Caco-2 (cell line): ENCODE data around the gene ZNF24. TPM values are rescaled to one million over a fixed set of nuclear protein-coding genes. Genes with fewer than 3 reads are reported as not detected.
A peak's percentile ranks its signal among the peaks of the same experiment; 100 is the strongest.

ENCODE experiments used
- BruUV-seq: library from RNA; stranded (reverse); fragments of 400-500 nt; replicated peaks from 2 replicates; lab custom pipeline; 2021; lab: Mats Ljungman, UMichigan
- CTCF ChIA-PET: fragments of 300-600 bp; sonication (Branson Sonifier 250); formaldehyde crosslinking; loops from one replicate; lab custom pipeline; 2022; ENCODE audit warnings: antibody characterized with exemption; lab: Charles Lee
- POLR2A ChIA-PET: fragments of 300-600 bp; sonication (Branson Sonifier 250); formaldehyde crosslinking; loops from one replicate; lab custom pipeline; 2022; ENCODE audit warnings: antibody characterized with exemption; lab: Charles Lee
- DNase-seq, 2 experiments: peaks; one replicate each; pipeline versions ENCODE4 v3.0.0 to v3.0.0-alpha.2; 2020 to 2022
- H3K27me3 ChIP-seq: replicated peaks from 2 replicates; pipeline ENCODE4 v1.6.0; 2011; ENCODE audit warnings: low read length; ENCODE audit not compliant: control insufficient read depth, insufficient read depth
- H3K36me3 ChIP-seq: 2 replicates; pipeline ENCODE4 v1.5.1; 2011; ENCODE audit warnings: low read length; ENCODE audit not compliant: control insufficient read depth, insufficient read depth
- H3K4me1 ChIP-seq: fragments of 250-450 bp; sonication (Bioruptor Pico); 2 replicates; pipeline ENCODE4 v1.5.1; 2020; ENCODE audit warnings: mild to moderate bottlenecking
- H3K4me3 ChIP-seq: 2 replicates; pipeline ENCODE4 v1.5.1; 2011; ENCODE audit warnings: low read depth, mild to moderate bottlenecking, control low read depth, low read length
- H3K9me3 ChIP-seq: fragments of 250-450 bp; sonication (Bioruptor Pico); 2 replicates; pipeline ENCODE4 v1.5.1; 2020; ENCODE audit warnings: mild to moderate bottlenecking, moderate library complexity
- H3K27ac Mint-ChIP-seq: one replicate; pipeline ENCODE4 v1.8.0; 2022; ENCODE audit warnings: mixed read lengths; ENCODE audit not compliant: unreplicated experiment
- H3K27me3 Mint-ChIP-seq: one replicate; pipeline ENCODE4 v1.8.0; 2022; ENCODE audit warnings: mixed read lengths; ENCODE audit not compliant: insufficient read depth, unreplicated experiment
- H3K36me3 Mint-ChIP-seq: one replicate; pipeline ENCODE4 v1.8.0; 2022; ENCODE audit warnings: mild to moderate bottlenecking, mixed read lengths; ENCODE audit not compliant: insufficient read depth, unreplicated experiment
- H3K4me1 Mint-ChIP-seq: one replicate; pipeline ENCODE4 v1.8.0; 2022; ENCODE audit warnings: low read depth, mixed read lengths; ENCODE audit not compliant: unreplicated experiment
- H3K4me3 Mint-ChIP-seq: one replicate; pipeline ENCODE4 v1.8.0; 2022; ENCODE audit warnings: mild to moderate bottlenecking, moderate library complexity, mixed read lengths; ENCODE audit not compliant: unreplicated experiment
- H3K9me3 Mint-ChIP-seq: one replicate; pipeline ENCODE4 v1.8.0; 2022; ENCODE audit warnings: mixed read lengths; ENCODE audit not compliant: unreplicated experiment
- intact Hi-C: fragments of 100-400 bp; cut with micrococcal nuclease; formaldehyde crosslinking; loops from one replicate; pipeline ENCODE4 v1.10.0; 2022; ENCODE audit not compliant: unreplicated experiment
- total RNA-seq: library from RNA; stranded (reverse); gene quantifications from 2 replicates; pipeline ENCODE4 v1.2.3, GENCODE V29; 2022
- TF ChIP-seq, protein P1 (sequence below), 2 experiments: fragments of 200-600 bp in 1 of 2; IDR thresholded peaks; 1 replicate in 1 of 2; 2 replicates in 1 of 2; pipeline versions ENCODE4 v1.5.1 to v1.8.0; 2011 to 2022; ENCODE audit warnings: antibody characterized with exemption in 1 of 2, control low read depth in 1 of 2, inconsistent platforms in 1 of 2, low read depth in 1 of 2, low read length in 1 of 2, mild to moderate bottlenecking in 1 of 2, moderate library complexity in 1 of 2; ENCODE audit not compliant: insufficient read depth in 1 of 2, severe bottlenecking in 1 of 2, unreplicated experiment in 1 of 2

ZNF24 gene
- total RNA-seq, 1 experiment from 2014 or later, result 21.3 TPM

DNA sequence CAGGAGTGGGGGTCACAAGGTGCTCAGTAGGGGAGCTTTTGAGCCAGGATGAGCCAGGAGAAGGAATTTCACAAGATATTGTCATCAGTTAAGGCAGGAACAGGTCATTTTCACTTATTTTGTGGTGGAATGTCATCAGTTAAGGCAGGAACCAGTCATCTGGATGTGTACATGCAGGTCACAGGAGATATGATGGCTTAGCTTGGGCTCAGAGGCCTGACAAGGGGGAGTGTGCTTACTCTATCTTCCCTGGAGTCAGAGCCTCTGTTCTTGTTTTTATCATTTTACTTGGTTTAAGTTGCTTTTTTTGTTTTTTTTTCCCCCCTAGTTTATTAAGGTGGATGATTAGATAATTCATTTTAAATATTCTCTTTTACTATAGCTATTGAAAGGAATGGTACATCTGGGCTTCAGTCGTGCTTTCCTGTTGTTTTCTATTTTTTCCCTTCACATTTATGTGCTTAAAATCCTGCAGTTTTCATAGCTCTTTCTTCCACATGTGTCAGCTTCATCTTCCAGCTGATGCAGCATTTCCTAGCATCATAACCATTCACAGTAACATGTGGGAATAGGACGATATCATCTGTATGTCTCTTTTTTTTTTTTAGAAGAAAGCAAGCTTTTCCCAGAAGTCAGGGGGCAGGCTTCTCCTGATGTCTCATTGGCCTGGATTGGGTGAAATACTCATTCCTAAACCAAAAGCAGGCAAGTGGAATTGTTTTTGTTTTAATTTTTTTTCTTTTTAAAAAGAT is 17.5 kb upstream of the ZNF24 start:
- no peak overlapping the region for H3K27ac Mint-ChIP-seq
- no peak for DNase-seq
- intact Hi-C loops, result no loop called here
- no TSS peak for BruUV-seq
- no peaks in the 10 kb centered on the region for H3K4me1 ChIP-seq
- H3K36me3 ChIP-seq, result no peaks in the 10 kb centered on the region
- no peak overlapping the region for H3K4me3 ChIP-seq
- H3K4me3 Mint-ChIP-seq, result no peak overlapping the region
- POLR2A ChIA-PET, result no interaction called here
- no peaks in the 10 kb centered on the region for H3K9me3 ChIP-seq
- H3K4me1 Mint-ChIP-seq, result no peaks in the 10 kb centered on the region
- TF ChIP-seq, protein P1, sequence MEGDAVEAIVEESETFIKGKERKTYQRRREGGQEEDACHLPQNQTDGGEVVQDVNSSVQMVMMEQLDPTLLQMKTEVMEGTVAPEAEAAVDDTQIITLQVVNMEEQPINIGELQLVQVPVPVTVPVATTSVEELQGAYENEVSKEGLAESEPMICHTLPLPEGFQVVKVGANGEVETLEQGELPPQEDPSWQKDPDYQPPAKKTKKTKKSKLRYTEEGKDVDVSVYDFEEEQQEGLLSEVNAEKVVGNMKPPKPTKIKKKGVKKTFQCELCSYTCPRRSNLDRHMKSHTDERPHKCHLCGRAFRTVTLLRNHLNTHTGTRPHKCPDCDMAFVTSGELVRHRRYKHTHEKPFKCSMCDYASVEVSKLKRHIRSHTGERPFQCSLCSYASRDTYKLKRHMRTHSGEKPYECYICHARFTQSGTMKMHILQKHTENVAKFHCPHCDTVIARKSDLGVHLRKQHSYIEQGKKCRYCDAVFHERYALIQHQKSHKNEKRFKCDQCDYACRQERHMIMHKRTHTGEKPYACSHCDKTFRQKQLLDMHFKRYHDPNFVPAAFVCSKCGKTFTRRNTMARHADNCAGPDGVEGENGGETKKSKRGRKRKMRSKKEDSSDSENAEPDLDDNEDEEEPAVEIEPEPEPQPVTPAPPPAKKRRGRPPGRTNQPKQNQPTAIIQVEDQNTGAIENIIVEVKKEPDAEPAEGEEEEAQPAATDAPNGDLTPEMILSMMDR (IDR thresholded peaks at IDR 0.05; ENCODE audit: insufficient read depth in 1 of 2, low read depth in 1 of 2, low read length in 1 of 2, severe bottlenecking in 1 of 2, unreplicated experiment in 1 of 2), result no peak
- CTCF ChIA-PET, result no interaction called here
- no peaks in the 10 kb centered on the region for H3K36me3 Mint-ChIP-seq
- H3K9me3 Mint-ChIP-seq, result peaks cover 9% of the 10 kb centered on the region
- H3K27me3 Mint-ChIP-seq, result peaks cover 6% of the 10 kb centered on the region
- no peaks in the 10 kb centered on the region for H3K27me3 ChIP-seq

DNA sequence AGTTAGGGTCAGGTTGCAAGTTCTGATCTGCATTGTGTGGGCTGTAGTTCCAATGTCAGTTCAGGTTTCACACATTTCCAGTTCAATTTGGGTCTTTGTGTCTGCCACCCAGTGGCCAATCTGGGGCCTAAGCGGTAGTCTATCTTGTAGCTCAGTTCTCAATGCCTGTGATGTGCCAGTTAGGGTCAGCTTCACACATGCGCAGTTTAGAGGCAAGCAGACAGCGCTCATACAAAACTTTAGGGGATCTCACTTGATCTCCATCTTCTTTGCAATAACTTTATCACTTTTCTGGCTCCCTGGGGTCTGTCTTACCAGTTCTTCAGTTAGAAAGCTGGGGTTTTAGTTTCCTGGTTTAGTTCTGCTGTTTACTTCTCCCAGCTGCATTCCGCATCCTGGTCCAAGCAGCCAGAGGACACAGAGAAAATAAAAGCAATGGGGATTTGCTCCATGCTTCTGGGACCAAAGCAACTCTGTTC is 11.0 kb upstream of the ZNF24 start:
- H3K9me3 Mint-ChIP-seq, result peaks cover 15% of the 10 kb centered on the region
- no peak overlapping the region for H3K4me3 ChIP-seq
- no peaks in the 10 kb centered on the region for H3K36me3 Mint-ChIP-seq
- H3K4me3 Mint-ChIP-seq, result no peak overlapping the region
- no peaks in the 10 kb centered on the region for H3K36me3 ChIP-seq
- BruUV-seq, result no TSS peak
- no peaks in the 10 kb centered on the region for H3K4me1 Mint-ChIP-seq
- no peaks in the 10 kb centered on the region for H3K27me3 ChIP-seq
- DNase-seq, result peak; percentile 32 to 35
- H3K9me3 ChIP-seq, result no peaks in the 10 kb centered on the region
- H3K4me1 ChIP-seq, result no peaks in the 10 kb centered on the region
- CTCF ChIA-PET, result interaction anchor here (0.6 to 1.0 kb wide), 3 partner anchors 31 to 211 kb away, joined by 3 to 5 read pairs (median 4); no protein-coding TSS in a partner anchor
- TF ChIP-seq, protein P1 (IDR thresholded peaks at IDR 0.05; ENCODE audit: insufficient read depth in 1 of 2, low read depth in 1 of 2, low read length in 1 of 2, severe bottlenecking in 1 of 2, unreplicated experiment in 1 of 2), result peak; percentile 30 to 62
- POLR2A ChIA-PET, result no interaction called here
- intact Hi-C loops, result loop anchor here (1.0 kb wide), 1 partner anchor 124 kb away; no protein-coding TSS in a partner anchor
- no peak overlapping the region for H3K27ac Mint-ChIP-seq
- H3K27me3 Mint-ChIP-seq, result peaks cover 1% of the 10 kb centered on the region

DNA sequence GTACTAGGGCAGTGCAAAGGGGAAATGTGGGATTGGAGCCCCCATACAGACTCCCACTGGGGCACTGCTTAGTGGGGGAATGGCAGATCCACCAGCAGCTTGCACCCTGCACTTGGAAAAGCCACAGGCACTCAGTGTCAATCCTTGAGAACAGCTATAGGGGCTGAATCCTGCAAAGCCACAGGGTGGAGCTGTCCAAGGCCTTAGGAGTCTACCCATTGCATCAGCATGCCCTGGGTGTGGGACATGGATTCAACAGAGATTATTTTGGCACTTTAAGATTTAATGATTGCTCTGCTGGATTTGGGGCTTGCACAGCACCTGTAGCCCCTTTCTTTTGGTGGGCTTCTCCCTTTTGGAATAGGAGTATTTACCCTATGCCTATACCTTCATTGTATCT is 8.6 kb upstream of the ZNF24 start:
- no peak overlapping the region for H3K4me3 ChIP-seq
- H3K36me3 Mint-ChIP-seq, result no peaks in the 10 kb centered on the region
- TF ChIP-seq, protein P1 (IDR thresholded peaks at IDR 0.05; ENCODE audit: insufficient read depth in 1 of 2, low read depth in 1 of 2, low read length in 1 of 2, severe bottlenecking in 1 of 2, unreplicated experiment in 1 of 2), result no peak
- peaks cover 14% of the 10 kb centered on the region for H3K9me3 Mint-ChIP-seq
- H3K9me3 ChIP-seq, result no peaks in the 10 kb centered on the region
- no peaks in the 10 kb centered on the region for H3K4me1 ChIP-seq
- no peaks in the 10 kb centered on the region for H3K4me1 Mint-ChIP-seq
- DNase-seq, result no peak
- CTCF ChIA-PET, result no interaction called here
- no peak overlapping the region for H3K4me3 Mint-ChIP-seq
- BruUV-seq, result no TSS peak
- no peak overlapping the region for H3K27ac Mint-ChIP-seq
- intact Hi-C loops, result no loop called here
- no peaks in the 10 kb centered on the region for H3K27me3 ChIP-seq
- H3K27me3 Mint-ChIP-seq, result no peaks in the 10 kb centered on the region
- POLR2A ChIA-PET, result no interaction called here
- no peaks in the 10 kb centered on the region for H3K36me3 ChIP-seq
